Effector memory CD8-positive, alpha-beta T cell (primary cell): Measurements from ENCODE around the gene DISP3.

Experiments
- ATAC-seq: fragments of 150-1000 bp; cut with Tn5 transposase; replicated peaks from 2 replicates; pipeline ENCODE4 v1.10.0; 2021; ENCODE audit warnings: mild to moderate bottlenecking, moderate library complexity
- DNase-seq, 3 experiments: peaks; one replicate each; pipeline ENCODE4 v3.0.0; 2021
- H3K27ac Mint-ChIP-seq, 2 donors: one replicate each; pipeline ENCODE4 v1.8.0; 2022; ENCODE audit warnings: mild to moderate bottlenecking in 2 of 2, mixed read lengths in 2 of 2, moderate library complexity in 2 of 2
- H3K27me3 Mint-ChIP-seq, 2 donors: one replicate each; pipeline ENCODE4 v1.8.0; 2022; ENCODE audit warnings: mixed read lengths in 2 of 2
- H3K36me3 Mint-ChIP-seq: one replicate; pipeline ENCODE4 v1.8.0; 2022; ENCODE audit warnings: mild to moderate bottlenecking, moderate library complexity, mixed read lengths; ENCODE audit not compliant: insufficient read depth
- H3K4me1 Mint-ChIP-seq, 2 donors: one replicate each; pipeline ENCODE4 v1.8.0; 2022; ENCODE audit warnings: low read depth in 2 of 2, mixed read lengths in 2 of 2
- H3K4me3 Mint-ChIP-seq, 2 donors: one replicate each; pipeline ENCODE4 v1.8.0; 2022; ENCODE audit warnings: mild to moderate bottlenecking in 2 of 2, mixed read lengths in 2 of 2, moderate library complexity in 2 of 2
- H3K9me3 Mint-ChIP-seq, 2 donors: one replicate each; pipeline ENCODE4 v1.8.0; 2022; ENCODE audit warnings: mixed read lengths in 2 of 2

DISP3 gene

GRCh38 chr1:11500881-11501280 lies 21.9 kb downstream of the DISP3 start:
- DNase-seq (no peak), ATAC-seq (no peak)
- H3K36me3 Mint-ChIP-seq = peaks cover 3% of the 10 kb centered on the region
- no peak overlapping the region for H3K4me3 Mint-ChIP-seq
- peaks cover 0 to 6% of the 10 kb centered on the region in 2 donors for H3K4me1 Mint-ChIP-seq
- peaks cover 2 to 9% of the 10 kb centered on the region in 2 donors for H3K9me3 Mint-ChIP-seq
- peaks cover 34 to 71% of the 10 kb centered on the region in 2 donors for H3K27me3 Mint-ChIP-seq
- H3K27ac Mint-ChIP-seq = no peak overlapping the region

GRCh38 chr1:11501491-11501897 lies 22.5 kb downstream of the DISP3 start:
- Mint-ChIP-seq H3K27me3 (peaks cover 34 to 65% of the 10 kb centered on the region in 2 donors), H3K9me3 (peaks cover 9 to 13% of the 10 kb centered on the region in 2 donors), H3K27ac (no peak overlapping the region), H3K4me3 (peak overlapping the region; percentile 61 to 77), H3K4me1 (peaks cover 0 to 6% of the 10 kb centered on the region in 2 donors), H3K36me3 (peaks cover 3% of the 10 kb centered on the region)
- ATAC-seq (peak; percentile 73), DNase-seq (peak; percentile 10 to 39 (median 18))

GRCh38 chr1:11501906-11502485 lies 23.0 kb downstream of the DISP3 start:
- H3K36me3 Mint-ChIP-seq = peaks cover 3% of the 10 kb centered on the region
- no peak for ATAC-seq
- H3K27ac Mint-ChIP-seq = peak overlapping the region in 1 of 2 donors; percentile 22
- DNase-seq = no peak
- H3K9me3 Mint-ChIP-seq = peaks cover 13% of the 10 kb centered on the region in 2 donors
- H3K4me1 Mint-ChIP-seq = peaks cover 0 to 6% of the 10 kb centered on the region in 2 donors
- H3K4me3 Mint-ChIP-seq = peak overlapping the region; percentile 61 to 77
- H3K27me3 Mint-ChIP-seq = peaks cover 34 to 61% of the 10 kb centered on the region in 2 donors

GRCh38 chr1:11502516-11502915 lies 23.6 kb downstream of the DISP3 start:
- Mint-ChIP-seq H3K4me3 (peak overlapping the region in 1 of 2 donors; percentile 77), H3K4me1 (peaks cover 0 to 6% of the 10 kb centered on the region in 2 donors), H3K27ac (peak overlapping the region in 1 of 2 donors; percentile 22), H3K36me3 (peaks cover 3% of the 10 kb centered on the region), H3K27me3 (peaks cover 30 to 57% of the 10 kb centered on the region in 2 donors), H3K9me3 (peaks cover 13% of the 10 kb centered on the region in 2 donors)
- DNase-seq = no peak
- no peak for ATAC-seq

- Mint-ChIP-seq H3K9me3 (peaks cover 13% of the 10 kb centered on the region in 2 donors), H3K27ac (no peak overlapping the region), H3K27me3 (peaks cover 21 to 36% of the 10 kb centered on the region in 2 donors), H3K4me3 (no peak overlapping the region), H3K36me3 (peaks cover 3% of the 10 kb centered on the region), H3K4me1 (peaks cover 0 to 6% of the 10 kb centered on the region in 2 donors)
- ATAC-seq = no peak
- DNase-seq = no peak
These were observed 25.6 kb downstream of the DISP3 start for GRCh38 chr1:11504599-11504998.

GRCh38 chr1:11505591-11506538 lies 26.9 kb downstream of the DISP3 start:
- peaks cover 21 to 31% of the 10 kb centered on the region in 2 donors for H3K27me3 Mint-ChIP-seq
- ATAC-seq (no peak), DNase-seq (no peak)
- no peak overlapping the region for H3K27ac Mint-ChIP-seq
- H3K4me1 Mint-ChIP-seq = peaks cover 0 to 6% of the 10 kb centered on the region in 2 donors
- H3K4me3 Mint-ChIP-seq = no peak overlapping the region
- H3K36me3 Mint-ChIP-seq = peaks cover 3% of the 10 kb centered on the region
- peaks cover 13% of the 10 kb centered on the region in 2 donors for H3K9me3 Mint-ChIP-seq

- DNase-seq (no peak), ATAC-seq (no peak)
- no peak overlapping the region for H3K4me3 Mint-ChIP-seq
- no peak overlapping the region for H3K27ac Mint-ChIP-seq
- H3K4me1 Mint-ChIP-seq = no peaks in the 10 kb centered on the region
- H3K36me3 Mint-ChIP-seq = no peaks in the 10 kb centered on the region
- peaks cover 7 to 15% of the 10 kb centered on the region in 2 donors for H3K9me3 Mint-ChIP-seq
- peaks cover 27 to 32% of the 10 kb centered on the region in 2 donors for H3K27me3 Mint-ChIP-seq
These were observed 28.4 kb downstream of the DISP3 start for GRCh38 chr1:11507309-11507708.

GRCh38 chr1:11513681-11514080 lies 34.7 kb downstream of the DISP3 start:
- Mint-ChIP-seq H3K9me3 (peaks cover 0 to 7% of the 10 kb centered on the region in 2 donors), H3K36me3 (no peaks in the 10 kb centered on the region), H3K4me1 (peaks cover 0 to 2% of the 10 kb centered on the region in 2 donors), H3K27me3 (peaks cover 46 to 84% of the 10 kb centered on the region in 2 donors), H3K4me3 (no peak overlapping the region), H3K27ac (no peak overlapping the region)
- ATAC-seq = no peak
- DNase-seq = no peak

GRCh38 chr1:11514366-11514765 lies 35.4 kb downstream of the DISP3 start:
- DNase-seq (no peak), ATAC-seq (no peak)
- H3K36me3 Mint-ChIP-seq = no peaks in the 10 kb centered on the region
- peaks cover 0 to 7% of the 10 kb centered on the region in 2 donors for H3K9me3 Mint-ChIP-seq
- H3K27ac Mint-ChIP-seq = no peak overlapping the region
- H3K4me1 Mint-ChIP-seq = peaks cover 0 to 2% of the 10 kb centered on the region in 2 donors
- H3K27me3 Mint-ChIP-seq = peaks cover 49 to 91% of the 10 kb centered on the region in 2 donors
- no peak overlapping the region for H3K4me3 Mint-ChIP-seq

GRCh38 chr1:11515368-11516300 lies 36.7 kb downstream of the DISP3 start:
- Mint-ChIP-seq H3K27ac (no peak overlapping the region), H3K36me3 (no peaks in the 10 kb centered on the region), H3K4me3 (no peak overlapping the region), H3K27me3 (peaks cover 50 to 93% of the 10 kb centered on the region in 2 donors), H3K9me3 (peaks cover 0 to 7% of the 10 kb centered on the region in 2 donors), H3K4me1 (peaks cover 0 to 2% of the 10 kb centered on the region in 2 donors)
- DNase-seq (no peak), ATAC-seq (no peak)

GRCh38 chr1:11516961-11517635 lies 38.1 kb downstream of the DISP3 start:
- H3K27ac Mint-ChIP-seq = no peak overlapping the region
- no peak for ATAC-seq
- no peak for DNase-seq
- H3K27me3 Mint-ChIP-seq = peaks cover 37 to 79% of the 10 kb centered on the region in 2 donors
- peaks cover 0 to 7% of the 10 kb centered on the region in 2 donors for H3K9me3 Mint-ChIP-seq
- H3K4me3 Mint-ChIP-seq = no peak overlapping the region
- peaks cover 4 to 5% of the 10 kb centered on the region in 2 donors for H3K4me1 Mint-ChIP-seq
- no peaks in the 10 kb centered on the region for H3K36me3 Mint-ChIP-seq

GRCh38 chr1:11518016-11518701 lies 39.2 kb downstream of the DISP3 start:
- H3K4me1 Mint-ChIP-seq = peaks cover 4 to 5% of the 10 kb centered on the region in 2 donors
- no peak for DNase-seq
- H3K27me3 Mint-ChIP-seq = peaks cover 28 to 68% of the 10 kb centered on the region in 2 donors
- no peak overlapping the region for H3K4me3 Mint-ChIP-seq
- ATAC-seq = no peak
- no peaks in the 10 kb centered on the region for H3K36me3 Mint-ChIP-seq
- no peak overlapping the region for H3K27ac Mint-ChIP-seq
- H3K9me3 Mint-ChIP-seq = no peaks in the 10 kb centered on the region
